ENCODE measurements around the gene BDKRB2.

The BDKRB2 gene

DNA sequence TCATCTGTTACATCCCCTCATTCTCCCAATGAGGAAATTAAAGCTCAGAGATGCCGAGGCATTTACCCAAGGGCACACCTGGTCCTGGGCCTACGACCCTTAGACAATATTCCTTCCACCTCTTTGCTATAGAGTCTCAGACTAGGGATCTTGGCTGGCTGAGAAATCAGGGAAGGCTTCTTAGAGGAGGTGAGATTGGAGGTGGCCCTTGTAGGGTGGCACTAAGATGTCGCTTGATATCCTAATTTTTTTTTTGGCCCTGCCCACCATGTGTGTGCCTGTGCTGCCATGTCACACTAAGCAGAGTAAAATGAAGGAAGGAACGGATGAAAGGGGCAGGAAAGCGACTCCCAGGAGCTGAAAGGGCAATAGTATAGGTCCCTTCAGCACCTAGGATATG is 20.6 kb downstream of the BDKRB2 start:
- Histone ChIP-seq H3K36me3 (ENCODE audit: control insufficient read depth, insufficient read depth, low read length) (no peaks in the 10 kb centered on the region), H3K4me3 (replicated peaks; ENCODE audit: low read depth, low read length) (no peak overlapping the region), H3K27me3 (replicated peaks; ENCODE audit: control insufficient read depth, insufficient read depth, low read length) (no peaks in the 10 kb centered on the region; the same call in none of the 2 replicates)
- DNase-seq (ENCODE audit: extremely low read depth, insufficient read length): no peak
- TF ChIP-seq, protein P1, sequence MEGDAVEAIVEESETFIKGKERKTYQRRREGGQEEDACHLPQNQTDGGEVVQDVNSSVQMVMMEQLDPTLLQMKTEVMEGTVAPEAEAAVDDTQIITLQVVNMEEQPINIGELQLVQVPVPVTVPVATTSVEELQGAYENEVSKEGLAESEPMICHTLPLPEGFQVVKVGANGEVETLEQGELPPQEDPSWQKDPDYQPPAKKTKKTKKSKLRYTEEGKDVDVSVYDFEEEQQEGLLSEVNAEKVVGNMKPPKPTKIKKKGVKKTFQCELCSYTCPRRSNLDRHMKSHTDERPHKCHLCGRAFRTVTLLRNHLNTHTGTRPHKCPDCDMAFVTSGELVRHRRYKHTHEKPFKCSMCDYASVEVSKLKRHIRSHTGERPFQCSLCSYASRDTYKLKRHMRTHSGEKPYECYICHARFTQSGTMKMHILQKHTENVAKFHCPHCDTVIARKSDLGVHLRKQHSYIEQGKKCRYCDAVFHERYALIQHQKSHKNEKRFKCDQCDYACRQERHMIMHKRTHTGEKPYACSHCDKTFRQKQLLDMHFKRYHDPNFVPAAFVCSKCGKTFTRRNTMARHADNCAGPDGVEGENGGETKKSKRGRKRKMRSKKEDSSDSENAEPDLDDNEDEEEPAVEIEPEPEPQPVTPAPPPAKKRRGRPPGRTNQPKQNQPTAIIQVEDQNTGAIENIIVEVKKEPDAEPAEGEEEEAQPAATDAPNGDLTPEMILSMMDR (IDR thresholded peaks at IDR 0.05; ENCODE audit: insufficient read depth, low read length, poor library complexity, severe bottlenecking): no peak

GRCh38 chr14:96225745-96226151 is 21.1 kb downstream of the BDKRB2 start:
- no peak overlapping the region for H3K4me3 ChIP-seq (replicated peaks; ENCODE audit: low read depth, low read length)
- no peaks in the 10 kb centered on the region for H3K36me3 ChIP-seq (ENCODE audit: control insufficient read depth, insufficient read depth, low read length)
- DNase-seq (ENCODE audit: extremely low read depth, insufficient read length): no peak
- TF ChIP-seq, protein P1 (IDR thresholded peaks at IDR 0.05; ENCODE audit: insufficient read depth, low read length, poor library complexity, severe bottlenecking): no peak
- no peaks in the 10 kb centered on the region; the same call in none of the 2 replicates for H3K27me3 ChIP-seq (replicated peaks; ENCODE audit: control insufficient read depth, insufficient read depth, low read length)

DNA sequence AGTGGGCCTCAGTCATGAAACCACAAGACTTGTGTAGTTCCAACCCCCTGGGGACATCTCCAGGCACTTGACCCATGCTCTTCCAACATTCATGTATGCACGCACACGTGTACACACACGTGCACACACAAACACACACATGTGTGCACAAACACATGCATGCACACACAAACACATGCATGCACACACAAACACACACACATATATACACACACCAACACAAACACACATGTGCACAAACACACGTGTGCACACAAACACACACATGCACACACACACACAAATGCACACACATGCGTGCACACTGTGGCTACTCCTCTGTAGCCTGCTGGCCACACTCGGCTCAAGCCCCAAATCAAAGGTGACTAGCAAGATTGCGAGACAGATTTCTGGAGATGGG is 22.8 kb downstream of the BDKRB2 start:
- Histone ChIP-seq H3K27me3 (replicated peaks; ENCODE audit: control insufficient read depth, insufficient read depth, low read length) (no peaks in the 10 kb centered on the region; the same call in 1 of the 2 replicates), H3K4me3 (replicated peaks; ENCODE audit: low read depth, low read length) (no peak overlapping the region), H3K36me3 (ENCODE audit: control insufficient read depth, insufficient read depth, low read length) (no peaks in the 10 kb centered on the region)
- DNase-seq (ENCODE audit: extremely low read depth, insufficient read length): no peak
- TF ChIP-seq, protein P1 (IDR thresholded peaks at IDR 0.05; ENCODE audit: insufficient read depth, low read length, poor library complexity, severe bottlenecking): no peak

GRCh38 chr14:96229315-96229714 is 24.7 kb downstream of the BDKRB2 start:
- DNase-seq (ENCODE audit: extremely low read depth, insufficient read length): no peak
- TF ChIP-seq, protein P1 (IDR thresholded peaks at IDR 0.05; ENCODE audit: insufficient read depth, low read length, poor library complexity, severe bottlenecking): no peak
- H3K27me3 ChIP-seq (replicated peaks; ENCODE audit: control insufficient read depth, insufficient read depth, low read length): no peaks in the 10 kb centered on the region; the same call in 1 of the 2 replicates
- no peak overlapping the region for H3K4me3 ChIP-seq (replicated peaks; ENCODE audit: low read depth, low read length)
- H3K36me3 ChIP-seq (ENCODE audit: control insufficient read depth, insufficient read depth, low read length): no peaks in the 10 kb centered on the region

- TF ChIP-seq, protein P1 (IDR thresholded peaks at IDR 0.05; ENCODE audit: insufficient read depth, low read length, poor library complexity, severe bottlenecking): no peak
- H3K36me3 ChIP-seq (ENCODE audit: control insufficient read depth, insufficient read depth, low read length): no peaks in the 10 kb centered on the region
- no peak overlapping the region for H3K4me3 ChIP-seq (replicated peaks; ENCODE audit: low read depth, low read length)
- DNase-seq (ENCODE audit: extremely low read depth, insufficient read length): no peak
- no peaks in the 10 kb centered on the region; the same call in none of the 2 replicates for H3K27me3 ChIP-seq (replicated peaks; ENCODE audit: control insufficient read depth, insufficient read depth, low read length)
Measured at GRCh38 chr14:96231056-96231455, 26.4 kb downstream of the BDKRB2 start.
